ENCODE data around the gene SCN5A. TPM values are rescaled to one million over a fixed set of nuclear protein-coding genes. Genes with fewer than 3 reads are reported as not detected.

SCN5A gene
- total and polyA plus RNA-seq, 4 donors, result 0.01 to 0.14 TPM; not detected in 2

GRCh38 chr3:38608086-38608775, 41.3 kb downstream of the SCN5A start:
- Histone ChIP-seq H3K27me3 (ENCODE audit: control insufficient read depth in 4 of 4, insufficient read depth in 4 of 4, low read length in 3 of 4) (no peaks in the 10 kb centered on the region), H3K4me3 (ENCODE audit: low read depth in 1 of 3, low read length in 3 of 3) (no peak overlapping the region), H3K27ac (ENCODE audit: low read depth in 1 of 2, low read length in 2 of 2) (no peak overlapping the region), H3K9me3 (ENCODE audit: control insufficient read depth in 4 of 4, low read length in 3 of 4) (no peaks in the 10 kb centered on the region), H3K9ac (ENCODE audit: low read depth in 1 of 2, low read length in 2 of 2) (no peak overlapping the region), H3K4me1 (ENCODE audit: control insufficient read depth in 4 of 4, insufficient read depth in 4 of 4, low read length in 3 of 4) (no peaks in the 10 kb centered on the region), H3K36me3 (ENCODE audit: control insufficient read depth in 4 of 4, insufficient read depth in 3 of 4, low read depth in 1 of 4, low read length in 3 of 4) (no peaks in the 10 kb centered on the region)
- TF ChIP-seq EGR1 (IDR thresholded peaks at IDR 0.05; ENCODE audit: low read depth in 2 of 2) (no peak), FOXA2 (IDR thresholded peaks at IDR 0.05) (no peak), CTCF (IDR thresholded peaks at IDR 0.05; ENCODE audit: low read depth, low read length, missing input control) (no peak), RXRA (IDR thresholded peaks at IDR 0.05) (no peak), TAF1 (conservative IDR thresholded peaks at IDR 0.05) (no peak), ATF3 (IDR thresholded peaks at IDR 0.05) (no peak), HNF4A (conservative IDR thresholded peaks at IDR 0.05) (no peak), JUND (IDR thresholded peaks at IDR 0.05) (no peak), MAX (IDR thresholded peaks at IDR 0.05) (no peak), SP1 (IDR thresholded peaks at IDR 0.05) (no peak), HNF4G (IDR thresholded peaks at IDR 0.05) (no peak)
- 77% methylated on average over 13 of the region's 13 CpGs for WGBS
- no peak for DNase-seq (ENCODE audit: low spot score)

GRCh38 chr3:38606561-38606960, 42.9 kb downstream of the SCN5A start:
- 86% methylated on average over 11 of the region's 11 CpGs for WGBS
- Histone ChIP-seq H3K36me3 (ENCODE audit: control insufficient read depth in 4 of 4, insufficient read depth in 3 of 4, low read depth in 1 of 4, low read length in 3 of 4) (no peaks in the 10 kb centered on the region), H3K9ac (ENCODE audit: low read depth in 1 of 2, low read length in 2 of 2) (no peak overlapping the region), H3K9me3 (ENCODE audit: control insufficient read depth in 4 of 4, low read length in 3 of 4) (no peaks in the 10 kb centered on the region), H3K27ac (ENCODE audit: low read depth in 1 of 2, low read length in 2 of 2) (no peak overlapping the region), H3K4me3 (ENCODE audit: low read depth in 1 of 3, low read length in 3 of 3) (no peak overlapping the region), H3K4me1 (ENCODE audit: control insufficient read depth in 4 of 4, insufficient read depth in 4 of 4, low read length in 3 of 4) (no peaks in the 10 kb centered on the region), H3K27me3 (ENCODE audit: control insufficient read depth in 4 of 4, insufficient read depth in 4 of 4, low read length in 3 of 4) (no peaks in the 10 kb centered on the region)
- TF ChIP-seq JUND (IDR thresholded peaks at IDR 0.05) (no peak), HNF4A (conservative IDR thresholded peaks at IDR 0.05) (no peak), SP1 (IDR thresholded peaks at IDR 0.05) (no peak), TAF1 (conservative IDR thresholded peaks at IDR 0.05) (no peak)
- no peak for DNase-seq (ENCODE audit: low spot score)

GRCh38 chr3:38605981-38606380, 43.5 kb downstream of the SCN5A start:
- Histone ChIP-seq H3K4me3 (ENCODE audit: low read depth in 1 of 3, low read length in 3 of 3) (no peak overlapping the region), H3K27me3 (ENCODE audit: control insufficient read depth in 4 of 4, insufficient read depth in 4 of 4, low read length in 3 of 4) (no peaks in the 10 kb centered on the region), H3K27ac (ENCODE audit: low read depth in 1 of 2, low read length in 2 of 2) (no peak overlapping the region), H3K9me3 (ENCODE audit: control insufficient read depth in 4 of 4, low read length in 3 of 4) (no peaks in the 10 kb centered on the region), H3K9ac (ENCODE audit: low read depth in 1 of 2, low read length in 2 of 2) (no peak overlapping the region), H3K36me3 (ENCODE audit: control insufficient read depth in 4 of 4, insufficient read depth in 3 of 4, low read depth in 1 of 4, low read length in 3 of 4) (no peaks in the 10 kb centered on the region), H3K4me1 (ENCODE audit: control insufficient read depth in 4 of 4, insufficient read depth in 4 of 4, low read length in 3 of 4) (no peaks in the 10 kb centered on the region)
- DNase-seq (ENCODE audit: low spot score), result no peak
- TF ChIP-seq GABPA (IDR thresholded peaks at IDR 0.05 in 1 of 2, conservative IDR thresholded peaks at IDR 0.05 in 1 of 2) (no peak), HNF4A (conservative IDR thresholded peaks at IDR 0.05) (no peak), TAF1 (conservative IDR thresholded peaks at IDR 0.05) (no peak), YY1 (IDR thresholded peaks at IDR 0.05) (no peak), RAD21 (IDR thresholded peaks at IDR 0.05) (no peak)
- 93% methylated on average over 7 of the region's 7 CpGs for WGBS

Data from liver (tissue), 9 donors.